Measurements from ENCODE around the gene CYS1.
A peak's percentile ranks its signal among the peaks of the same experiment; 100 is the strongest.
"Not testable (repeated sequence)": the region's sequence is repeated elsewhere in the genome, so short reads cannot be mapped to it uniquely, and the experiment has no call there.

CYS1 gene

DNA sequence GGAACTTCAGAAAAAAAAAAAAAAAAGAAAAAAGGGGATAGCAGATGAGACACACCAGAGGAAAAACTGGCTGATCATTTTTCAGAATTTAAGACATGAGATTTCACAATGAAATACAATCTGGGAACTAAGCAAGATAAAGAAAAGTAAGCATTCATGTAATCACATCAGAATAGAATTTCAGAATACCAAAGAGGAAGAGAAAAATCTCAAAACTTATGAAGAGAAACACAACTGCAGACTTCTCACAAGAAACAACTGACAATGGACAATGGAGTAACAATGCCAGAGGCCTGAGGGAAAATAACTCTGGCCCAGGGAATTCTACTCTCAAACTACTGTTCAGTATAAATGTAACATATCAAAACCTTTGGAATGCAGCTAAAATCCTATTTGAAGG is 29.1 kb upstream of the CYS1 start:
- TF ChIP-seq, protein P1, sequence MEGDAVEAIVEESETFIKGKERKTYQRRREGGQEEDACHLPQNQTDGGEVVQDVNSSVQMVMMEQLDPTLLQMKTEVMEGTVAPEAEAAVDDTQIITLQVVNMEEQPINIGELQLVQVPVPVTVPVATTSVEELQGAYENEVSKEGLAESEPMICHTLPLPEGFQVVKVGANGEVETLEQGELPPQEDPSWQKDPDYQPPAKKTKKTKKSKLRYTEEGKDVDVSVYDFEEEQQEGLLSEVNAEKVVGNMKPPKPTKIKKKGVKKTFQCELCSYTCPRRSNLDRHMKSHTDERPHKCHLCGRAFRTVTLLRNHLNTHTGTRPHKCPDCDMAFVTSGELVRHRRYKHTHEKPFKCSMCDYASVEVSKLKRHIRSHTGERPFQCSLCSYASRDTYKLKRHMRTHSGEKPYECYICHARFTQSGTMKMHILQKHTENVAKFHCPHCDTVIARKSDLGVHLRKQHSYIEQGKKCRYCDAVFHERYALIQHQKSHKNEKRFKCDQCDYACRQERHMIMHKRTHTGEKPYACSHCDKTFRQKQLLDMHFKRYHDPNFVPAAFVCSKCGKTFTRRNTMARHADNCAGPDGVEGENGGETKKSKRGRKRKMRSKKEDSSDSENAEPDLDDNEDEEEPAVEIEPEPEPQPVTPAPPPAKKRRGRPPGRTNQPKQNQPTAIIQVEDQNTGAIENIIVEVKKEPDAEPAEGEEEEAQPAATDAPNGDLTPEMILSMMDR (IDR thresholded peaks at IDR 0.05; ENCODE audit: extremely low read depth, insufficient read depth, missing control alignments) = no peak
- DNase-seq (ENCODE audit: low spot score) = no peak
- in situ Hi-C loops (cut with MboI; ENCODE audit: low pct_unique_long_range_greater_than_20kb, low sequenced_read_pairs, unreplicated experiment) = no loop called here

DNA sequence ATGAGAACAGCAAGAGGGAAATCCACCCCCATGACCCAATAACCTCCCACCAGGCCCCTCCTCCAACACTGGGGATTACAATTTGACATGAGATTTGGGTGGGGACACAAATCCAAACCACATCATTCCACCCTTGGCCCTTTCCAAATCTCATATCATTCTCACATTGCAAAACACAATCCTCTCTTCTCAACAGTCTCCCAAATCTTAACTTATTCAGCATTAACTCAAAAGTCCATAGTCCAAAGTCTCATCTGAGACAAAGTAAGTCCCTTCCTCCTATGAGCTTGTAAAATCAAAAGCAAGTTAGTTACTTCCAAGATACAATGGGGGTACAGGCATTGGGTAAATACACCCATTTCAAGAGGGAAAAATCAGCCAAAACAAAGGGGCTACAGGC is 24.7 kb upstream of the CYS1 start:
- in situ Hi-C loops (cut with MboI; ENCODE audit: low pct_unique_long_range_greater_than_20kb, low sequenced_read_pairs, unreplicated experiment); DNase-seq (ENCODE audit: low spot score): not testable (repeated sequence)

DNA sequence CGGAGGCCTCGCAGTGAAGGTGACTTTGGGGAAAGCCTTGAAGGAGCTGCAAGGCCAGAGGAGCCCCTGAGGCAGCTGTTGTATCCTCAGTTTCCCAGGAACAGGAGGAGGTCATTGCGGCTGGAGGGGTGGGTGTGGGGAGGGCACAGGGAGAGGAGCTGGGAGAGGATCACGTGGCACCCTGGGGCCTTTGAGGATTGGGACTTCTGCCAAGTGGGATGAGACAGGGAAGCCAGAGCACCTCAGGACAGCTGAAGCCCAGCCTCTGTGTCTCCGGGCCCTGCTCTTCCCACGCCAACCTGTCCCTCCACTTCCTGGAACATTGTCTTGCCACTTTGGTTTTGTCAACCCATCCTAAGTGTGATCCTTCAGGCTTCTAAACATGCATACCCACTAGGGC is 23.0 kb upstream of the CYS1 start:
- no peak for DNase-seq (ENCODE audit: low spot score)
- in situ Hi-C loops (cut with MboI; ENCODE audit: low pct_unique_long_range_greater_than_20kb, low sequenced_read_pairs, unreplicated experiment) = no loop called here
- TF ChIP-seq, protein P1 (IDR thresholded peaks at IDR 0.05; ENCODE audit: extremely low read depth, insufficient read depth, missing control alignments) = no peak

DNA sequence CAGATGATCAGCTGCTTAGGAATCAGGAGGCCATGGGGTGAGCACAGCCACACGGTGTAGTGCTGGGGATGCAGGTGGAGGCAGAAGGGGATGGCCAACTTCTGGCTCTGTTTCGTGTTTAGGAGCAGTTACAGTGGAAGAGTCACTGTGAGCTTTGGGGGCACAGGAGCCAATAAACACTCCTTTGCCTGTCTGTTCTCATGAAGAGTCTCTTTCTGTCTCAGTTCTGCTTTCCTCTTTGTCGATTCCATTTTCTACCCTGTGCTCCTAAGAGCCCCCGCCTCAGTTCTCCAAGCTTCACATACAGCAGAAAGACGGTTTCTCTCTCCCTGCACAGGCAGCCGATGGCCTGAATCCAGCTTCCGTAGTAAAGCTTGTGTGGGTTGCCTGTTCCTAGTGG is 21.3 kb upstream of the CYS1 start:
- in situ Hi-C loops (cut with MboI; ENCODE audit: low pct_unique_long_range_greater_than_20kb, low sequenced_read_pairs, unreplicated experiment) = no loop called here
- no peak for DNase-seq (ENCODE audit: low spot score)
- TF ChIP-seq, protein P1 (IDR thresholded peaks at IDR 0.05; ENCODE audit: extremely low read depth, insufficient read depth, missing control alignments) = no peak

DNA sequence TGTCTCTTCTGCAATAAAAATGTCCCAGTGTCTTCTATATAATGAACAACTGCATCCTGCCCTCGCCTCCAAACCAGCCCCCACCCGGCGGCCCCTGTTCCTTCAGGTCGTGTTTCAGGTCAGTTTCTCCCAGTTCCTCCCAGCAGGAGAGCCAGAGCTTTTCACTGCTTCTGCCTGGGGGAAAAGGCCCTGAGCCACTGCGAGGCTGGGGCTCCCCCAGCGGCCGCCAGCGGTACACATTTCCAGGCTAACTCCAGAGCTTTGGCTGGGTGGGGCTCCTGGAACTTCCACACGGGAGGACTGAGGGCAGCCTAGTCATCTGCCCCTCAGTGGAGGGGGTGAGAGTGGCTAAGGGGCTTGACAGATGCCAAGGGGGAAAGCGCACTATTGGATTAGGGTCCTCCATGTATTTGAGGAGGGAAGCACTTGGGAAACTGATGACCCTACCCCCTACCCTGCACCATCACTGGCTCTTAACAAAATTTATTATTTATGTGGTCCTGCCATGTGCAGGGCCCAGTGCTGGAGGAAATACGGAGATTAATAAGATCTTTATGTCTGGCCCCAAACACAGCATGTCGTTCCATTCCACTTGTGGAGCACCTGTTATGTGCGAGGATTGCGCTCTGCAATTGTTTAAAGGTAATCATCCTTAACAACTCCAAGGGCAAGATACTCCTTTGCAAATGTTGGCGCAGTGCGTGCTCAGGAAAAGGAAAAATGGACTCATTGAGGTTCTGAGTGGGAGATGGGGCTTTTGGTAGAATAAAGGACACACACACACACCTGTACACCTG is 17.3 kb upstream of the CYS1 start:
- in situ Hi-C loops (cut with MboI; ENCODE audit: low pct_unique_long_range_greater_than_20kb, low sequenced_read_pairs, unreplicated experiment) = no loop called here
- TF ChIP-seq, protein P1 (IDR thresholded peaks at IDR 0.05; ENCODE audit: extremely low read depth, insufficient read depth, missing control alignments) = peak; percentile 88
- DNase-seq (ENCODE audit: low spot score) = peak; percentile 70

DNA sequence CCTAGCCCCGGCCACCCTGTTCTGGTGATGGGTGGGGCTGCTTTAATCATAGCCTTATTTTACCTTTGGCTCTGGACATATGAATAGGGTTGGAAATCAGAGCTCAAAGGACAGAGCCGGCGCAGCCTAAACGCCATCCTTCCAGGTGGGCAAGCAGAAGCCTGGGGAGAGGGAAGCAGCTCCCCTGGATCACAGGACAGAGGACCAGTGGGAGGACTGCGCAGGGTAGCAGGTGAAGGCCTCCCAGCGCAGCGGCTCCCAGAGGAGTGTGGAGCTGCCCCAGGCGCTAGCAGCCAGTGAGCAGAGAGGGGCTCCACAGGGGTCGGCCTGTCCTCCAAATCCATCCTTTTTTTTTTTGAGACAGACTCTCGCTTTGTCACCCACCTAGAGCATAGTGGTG is 16.4 kb upstream of the CYS1 start:
- in situ Hi-C loops (cut with MboI; ENCODE audit: low pct_unique_long_range_greater_than_20kb, low sequenced_read_pairs, unreplicated experiment) = no loop called here
- no peak for DNase-seq (ENCODE audit: low spot score)
- TF ChIP-seq, protein P1 (IDR thresholded peaks at IDR 0.05; ENCODE audit: extremely low read depth, insufficient read depth, missing control alignments) = no peak

DNA sequence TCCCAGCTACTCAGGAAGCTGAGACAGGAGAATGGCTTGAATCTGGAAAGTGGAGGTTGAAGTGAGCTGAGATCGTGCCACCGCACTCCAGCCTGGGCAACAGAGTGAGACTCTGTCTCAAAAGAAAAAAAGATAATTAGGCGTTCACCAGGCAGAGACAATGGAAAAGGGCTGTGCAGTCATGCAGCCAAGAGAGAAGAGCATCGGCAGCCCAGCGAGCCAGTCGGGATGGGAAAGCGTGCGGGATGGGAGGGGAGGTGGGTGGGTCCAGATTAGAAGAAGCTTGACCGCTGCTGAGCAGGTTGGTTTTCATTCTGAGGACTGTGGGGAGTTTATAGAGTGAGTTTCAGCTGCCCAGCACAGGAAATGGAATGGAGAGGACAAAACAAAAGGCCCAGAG is 15.0 kb upstream of the CYS1 start:
- TF ChIP-seq, protein P1 (IDR thresholded peaks at IDR 0.05; ENCODE audit: extremely low read depth, insufficient read depth, missing control alignments) = no peak
- DNase-seq (ENCODE audit: low spot score) = no peak
- in situ Hi-C loops (cut with MboI; ENCODE audit: low pct_unique_long_range_greater_than_20kb, low sequenced_read_pairs, unreplicated experiment) = no loop called here

Data from GM13977 (cell line).